K562 (cell line): ENCODE results near the gene PGR. TPM values are rescaled to one million over a fixed set of nuclear protein-coding genes. Genes with fewer than 3 reads are reported as not detected.

Source experiments
- ATAC-seq: fragments of 200-7000 bp; cut with Tn5 transposase; 3 replicates; pipeline ENCODE4 v1.9.1; 2020; ENCODE audit warnings: moderate library complexity
- BruUV-seq: library from RNA; stranded (reverse); fragments of 400-500 nt; replicated peaks from 2 replicates; lab custom pipeline; 2021; lab: Mats Ljungman, UMichigan
- CTCF ChIA-PET: fragments of 300-600 bp; formaldehyde crosslinking; extraction: SDS; loops from one replicate; lab custom pipeline; 2021; ENCODE audit warnings: low intra/inter-chr PET ratio; lab: Yijun Ruan, JAX
- POLR2A ChIA-PET: fragments of 300-600, 350-650 bp; sonication (Branson Sonifier 250); formaldehyde crosslinking; extraction: SDS; loops from one replicate; lab custom pipeline; 2021; ENCODE audit warnings: antibody characterized with exemption, inconsistent platforms; lab: Yijun Ruan, JAX
- DNase-seq, 4 experiments: peaks; one replicate each; pipeline versions ENCODE4 v3.0.0 to v3.0.0-alpha.2; 2011 to 2018; ENCODE audit warnings: low spot score in 3 of 4, mixed read lengths in 3 of 4; ENCODE audit errors: extremely low read depth in 1 of 4
- FAIRE-seq: peaks from 2 replicates; lab custom pipeline; 2011; peaks lifted over from hg19 to GRCh38; lab: Jason Lieb, UNC
- H2AFZ ChIP-seq: 2 replicates; pipeline ENCODE4 v1.6.0; 2011; ENCODE audit warnings: low read depth, low read length, control low read depth, inconsistent platforms
- H3K27ac ChIP-seq: fragments of 200-600 bp; 3 replicates; pipeline ENCODE4 v1.8.0; 2011; ENCODE audit warnings: low read depth, mild to moderate bottlenecking, control low read depth, inconsistent platforms, low read length, moderate library complexity, mixed read lengths; ENCODE audit errors: extremely low read depth
- H3K27me3 ChIP-seq, 2 experiments: fragments of 300-600 bp in 1 of 2; 2 replicates in 1 of 2; 3 replicates in 1 of 2; pipeline versions ENCODE4 v1.6.0 to v1.8.0; 2011; ENCODE audit warnings: inconsistent platforms in 2 of 2, low read length in 2 of 2, mild to moderate bottlenecking in 1 of 2, mixed read lengths in 1 of 2, moderate library complexity in 1 of 2; ENCODE audit not compliant: control insufficient read depth in 2 of 2, insufficient read depth in 2 of 2
- H3K36me3 ChIP-seq: fragments of 300-600 bp; 3 replicates; pipeline ENCODE4 v1.8.0; 2011; ENCODE audit warnings: mild to moderate bottlenecking, low read length, inconsistent platforms; ENCODE audit not compliant: control insufficient read depth, insufficient read depth
- H3K4me1 ChIP-seq, 2 experiments: fragments of 200-600 bp in 1 of 2; replicated peaks in 1 of 2; 2 replicates in 1 of 2; 3 replicates in 1 of 2; pipeline versions ENCODE4 v1.5.1 to v1.8.0; 2011; ENCODE audit warnings: inconsistent platforms in 2 of 2, low read length in 2 of 2, mild to moderate bottlenecking in 1 of 2, mixed read lengths in 1 of 2, moderate library complexity in 1 of 2; ENCODE audit not compliant: control insufficient read depth in 2 of 2, insufficient read depth in 2 of 2
- H3K4me2 ChIP-seq: 2 replicates; pipeline ENCODE4 v1.6.1; 2011; ENCODE audit warnings: low read length, control low read depth, inconsistent platforms, mixed read lengths; ENCODE audit not compliant: insufficient read depth
- H3K4me3 ChIP-seq: fragments of 200-600 bp; sonication (generic), shearing (Covaris generic); 2 replicates; pipeline ENCODE4 v1.5.1; 2016; ENCODE audit warnings: control low read depth, inconsistent platforms
- H3K79me2 ChIP-seq: fragments of 200-600 bp; 3 replicates; pipeline ENCODE4 v1.8.0; 2011; ENCODE audit warnings: low read length, inconsistent platforms; ENCODE audit not compliant: control insufficient read depth, insufficient read depth
- H3K9ac ChIP-seq, 2 experiments: 2 replicates each; pipeline versions ENCODE4 v1.6.0 to v1.6.1; 2011; ENCODE audit warnings: low read depth in 2 of 2, low read length in 2 of 2, control low read depth in 1 of 2, inconsistent platforms in 1 of 2, mild to moderate bottlenecking in 1 of 2, mixed read lengths in 1 of 2; ENCODE audit not compliant: insufficient read depth in 1 of 2
- H3K9me1 ChIP-seq: one replicate; pipeline ENCODE4 v1.6.0; 2011; ENCODE audit warnings: inconsistent platforms, mild to moderate bottlenecking, low read length, moderate library complexity; ENCODE audit not compliant: control insufficient read depth, insufficient read depth
- H3K9me3 ChIP-seq: replicated peaks from 2 replicates; pipeline ENCODE4 v1.5.1; 2011; ENCODE audit warnings: low read depth, low read length, inconsistent platforms; ENCODE audit not compliant: control insufficient read depth, insufficient read depth
- H4K20me1 ChIP-seq: replicated peaks from 2 replicates; pipeline ENCODE4 v1.6.1; 2011; ENCODE audit warnings: low read length, inconsistent platforms, mixed read lengths; ENCODE audit not compliant: control insufficient read depth, insufficient read depth
- CHCHD3 ChIP-seq: fragments of 250-450 bp; sonication (Bioruptor Pico); IDR thresholded peaks from 2 replicates; pipeline ENCODE4 v2.1.2; 2022; ENCODE audit warnings: mild to moderate bottlenecking
- GABPA ChIP-seq: fragments of 200-800 bp; sonication (Bioruptor generic); conservative IDR thresholded peaks from 2 replicates; pipeline ENCODE4 v1.6.1; 2016; ENCODE audit warnings: low read depth, missing genetic modification characterization, missing compliant biosample characterization
- KAT2B ChIP-seq: IDR thresholded peaks from one replicate; pipeline ENCODE4 v1.6.1; 2012; ENCODE audit warnings: low read depth, mild to moderate bottlenecking, control low read depth, inconsistent platforms, low read length, moderate library complexity
- NCOR1 ChIP-seq: fragments of 450-650 bp; IDR thresholded peaks from 2 replicates; pipeline ENCODE4 v1.6.1; 2016; ENCODE audit warnings: mild to moderate bottlenecking, moderate library complexity
- NR2C1 ChIP-seq, 2 experiments: fragments of 450-650 bp; IDR thresholded peaks; 2 replicates each; pipeline ENCODE4 v1.6.1; 2017; ENCODE audit warnings: mild to moderate bottlenecking in 2 of 2, antibody characterized with exemption in 1 of 2, inconsistent platforms in 1 of 2, missing compliant biosample characterization in 1 of 2, missing genetic modification characterization in 1 of 2
- POLR2A ChIP-seq: fragments of 450-650 bp; conservative IDR thresholded peaks from 2 replicates; pipeline ENCODE4 v1.6.1; 2016
- POLR2AphosphoS2 ChIP-seq: IDR thresholded peaks from 2 replicates; pipeline ENCODE4 v1.6.1; 2012; ENCODE audit warnings: low read length, improper control_type of control experiment
- POLR2B ChIP-seq: fragments of 450-650 bp; IDR thresholded peaks from 2 replicates; pipeline ENCODE4 v1.6.1; 2018; ENCODE audit warnings: low read depth; ENCODE audit not compliant: partially characterized antibody
- ZNF121 ChIP-seq: sonication (generic); formaldehyde crosslinking; conservative IDR thresholded peaks from 2 replicates; pipeline ENCODE4 v1.8.0; 2022; ENCODE audit warnings: missing genetic modification reagents
- WGBS: fragments of 100-300 bp; shearing (Covaris generic); methylation state at CpG from one replicate; pipeline ENCODE4 v1.1.6; 2016; ENCODE audit warnings: low coverage, mixed read lengths; ENCODE audit not compliant: insufficient coverage; ENCODE audit errors: missing lambda C conversion rate; 5-methylcytosine and 5-hydroxymethylcytosine counted together
- in situ Hi-C: fragments of 300-500 bp; cut with MboI; formaldehyde crosslinking; loops from 4 replicates; pipeline ENCODE4 v1.15.0; 2018; ENCODE audit warnings: inconsistent platforms, mixed read lengths
- intact Hi-C: fragments of 100-400 bp; cut with micrococcal nuclease; formaldehyde crosslinking; loops from 2 replicates; pipeline ENCODE4 v1.14.2; 2022
- polyA plus RNA-seq, 8 experiments: library from polyadenylated mRNA; depleted of rRNA in 4 of 8; stranded (reverse) in 5 of 8; unstranded in 3 of 8; fragments of >200 nt; fragmentation: Nextera tagmentation in 2 of 8; fragmentation: Illumina TruSeq in 1 of 8; extraction: Ambion mirVana in 2 of 8; extraction: Trizol in 1 of 8; gene quantifications; 2 replicates each; pipeline versions ENCODE4 v1.2.1 to v1.2.3, GENCODE V29; 2011 to 2014; ENCODE audit warnings: inconsistent platforms in 1 of 8, missing spikeins in 1 of 8
- total RNA-seq, 7 experiments: library from RNA; depleted of rRNA in 6 of 7; stranded (reverse); fragments of >200 nt in 6 of 7; fragmentation: Illumina TruSeq in 2 of 7; extraction: Trizol in 2 of 7; gene quantifications; 2 replicates each; pipeline versions ENCODE4 v1.2.1 to v1.2.3, GENCODE V29; 2011 to 2021; ENCODE audit warnings: low replicate concordance in 1 of 7
- TF ChIP-seq, protein P1 (sequence below): fragments of 250-450 bp; sonication (Bioruptor Pico); IDR thresholded peaks from 2 replicates; pipeline ENCODE4 v1.8.0; 2022; ENCODE audit warnings: moderate library complexity, mild to moderate bottlenecking, inconsistent platforms
- TF ChIP-seq, protein P2 (sequence below): sonication (generic); formaldehyde crosslinking; IDR thresholded peaks from 2 replicates; pipeline ENCODE4 v1.8.1; 2022; ENCODE audit warnings: missing genetic modification reagents
- TF ChIP-seq, protein P3 (sequence below): sonication (generic); formaldehyde crosslinking; IDR thresholded peaks from 2 replicates; pipeline ENCODE4 v1.8.1; 2023; ENCODE audit warnings: mild to moderate bottlenecking, missing genetic modification reagents

The PGR gene
- total and polyA plus RNA-seq, 9 of the 15 experiments (the other 6 are each of a cell fraction or from before 2014, with no cell fraction given) = 0.43 to 2.4 (median 1.3) TPM

DNA sequence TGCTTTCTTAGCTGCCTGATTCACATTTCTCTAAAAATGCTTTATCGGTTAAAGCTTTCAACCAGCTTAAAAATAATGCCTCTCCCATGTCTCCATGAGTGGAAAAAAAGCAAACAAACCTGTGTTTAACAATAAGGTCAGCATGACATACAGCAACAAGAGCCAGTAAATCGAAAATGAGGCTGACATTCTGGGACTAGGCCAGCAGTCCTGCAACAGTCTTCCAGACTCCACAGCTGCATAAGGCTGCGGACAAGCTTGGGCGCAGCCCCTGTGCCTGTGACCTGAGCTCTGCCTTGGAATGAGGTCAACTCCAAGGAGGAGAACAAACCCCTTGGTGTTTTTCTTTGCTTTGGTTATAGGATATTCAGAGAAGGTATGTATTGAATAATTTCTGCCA, 95.5 kb downstream of the PGR start:
- in situ Hi-C loops = no loop called here
- no peaks in the 10 kb centered on the region for H4K20me1 ChIP-seq
- ChIA-PET CTCF (no interaction called here), POLR2A (interaction anchor here (0.9 to 1.0 kb wide), 2 partner anchors 33 to 209 kb away, joined by 3 read pairs; no protein-coding TSS in a partner anchor)
- no peaks in the 10 kb centered on the region for H3K9me3 ChIP-seq
- no peak overlapping the region for H3K4me3 ChIP-seq
- no peaks in the 10 kb centered on the region for H3K4me1 ChIP-seq
- H3K9me1 ChIP-seq = no peaks in the 10 kb centered on the region
- H2AFZ ChIP-seq = no peak overlapping the region
- no peak overlapping the region for H3K27ac ChIP-seq
- ATAC-seq = no peak
- intact Hi-C loops = no loop called here
- TF ChIP-seq NCOR1 (no peak), ZNF121 (CRISPR knock-in tag) (no peak), CHCHD3 (CRISPR knock-in tag) (no peak), POLR2AphosphoS2 (no peak), NR2C1 (IDR thresholded peaks at IDR 0.05) (no peak), NR2C1 (tag; IDR thresholded peaks at IDR 0.05) (no peak)
- peak; percentile 32 for FAIRE-seq
- H3K9ac ChIP-seq = no peak overlapping the region
- DNase-seq = no peak
- BruUV-seq = no TSS peak
- H3K27me3 ChIP-seq = no peaks in the 10 kb centered on the region
- no peaks in the 10 kb centered on the region for H3K79me2 ChIP-seq
- no peak overlapping the region for H3K4me2 ChIP-seq
- H3K36me3 ChIP-seq = no peaks in the 10 kb centered on the region
- 26% methylated on average over 3 of the region's 4 CpGs for WGBS

DNA sequence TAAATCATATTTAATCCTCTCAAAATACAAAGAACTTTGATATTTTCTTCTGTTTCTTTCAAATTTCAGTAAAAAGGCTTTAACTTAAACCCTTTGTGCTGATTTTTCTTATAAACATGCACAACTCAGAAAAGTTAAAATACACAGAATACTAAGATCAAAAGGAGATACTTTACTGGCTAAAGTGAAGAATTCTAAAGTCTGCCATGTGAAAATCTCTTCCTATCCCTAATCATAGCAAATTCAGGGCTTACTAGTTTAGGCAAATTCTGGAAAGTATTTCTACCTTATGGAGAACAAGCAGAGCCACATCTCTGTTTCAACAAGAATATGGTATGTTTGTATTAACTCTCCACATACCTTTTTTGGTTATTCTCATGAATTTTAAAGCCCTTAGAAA, 96.6 kb downstream of the PGR start:
- CTCF ChIA-PET = no interaction called here
- H4K20me1 ChIP-seq = no peaks in the 10 kb centered on the region
- no TSS peak for BruUV-seq
- H3K4me1 ChIP-seq = no peaks in the 10 kb centered on the region
- intact Hi-C loops = no loop called here
- ATAC-seq = no peak
- no peak overlapping the region for H2AFZ ChIP-seq
- no peaks in the 10 kb centered on the region for H3K9me1 ChIP-seq
- no peak overlapping the region for H3K9ac ChIP-seq
- H3K36me3 ChIP-seq = no peaks in the 10 kb centered on the region
- FAIRE-seq = no peak
- H3K9me3 ChIP-seq = no peaks in the 10 kb centered on the region
- no peaks in the 10 kb centered on the region for H3K79me2 ChIP-seq
- POLR2A ChIA-PET = no interaction called here
- H3K4me2 ChIP-seq = no peak overlapping the region
- no peaks in the 10 kb centered on the region for H3K27me3 ChIP-seq
- in situ Hi-C loops = no loop called here
- no peak for DNase-seq
- H3K4me3 ChIP-seq = no peak overlapping the region
- no peak overlapping the region for H3K27ac ChIP-seq
- TF ChIP-seq, protein P1, sequence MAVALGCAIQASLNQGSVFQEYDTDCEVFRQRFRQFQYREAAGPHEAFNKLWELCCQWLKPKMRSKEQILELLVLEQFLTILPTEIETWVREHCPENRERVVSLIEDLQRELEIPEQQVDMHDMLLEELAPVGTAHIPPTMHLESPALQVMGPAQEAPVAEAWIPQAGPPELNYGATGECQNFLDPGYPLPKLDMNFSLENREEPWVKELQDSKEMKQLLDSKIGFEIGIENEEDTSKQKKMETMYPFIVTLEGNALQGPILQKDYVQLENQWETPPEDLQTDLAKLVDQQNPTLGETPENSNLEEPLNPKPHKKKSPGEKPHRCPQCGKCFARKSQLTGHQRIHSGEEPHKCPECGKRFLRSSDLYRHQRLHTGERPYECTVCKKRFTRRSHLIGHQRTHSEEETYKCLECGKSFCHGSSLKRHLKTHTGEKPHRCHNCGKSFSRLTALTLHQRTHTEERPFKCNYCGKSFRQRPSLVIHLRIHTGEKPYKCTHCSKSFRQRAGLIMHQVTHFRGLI = no peak
- no peak for TF ChIP-seq KAT2B
- TF ChIP-seq POLR2A = no peak
- TF ChIP-seq, protein P2, sequence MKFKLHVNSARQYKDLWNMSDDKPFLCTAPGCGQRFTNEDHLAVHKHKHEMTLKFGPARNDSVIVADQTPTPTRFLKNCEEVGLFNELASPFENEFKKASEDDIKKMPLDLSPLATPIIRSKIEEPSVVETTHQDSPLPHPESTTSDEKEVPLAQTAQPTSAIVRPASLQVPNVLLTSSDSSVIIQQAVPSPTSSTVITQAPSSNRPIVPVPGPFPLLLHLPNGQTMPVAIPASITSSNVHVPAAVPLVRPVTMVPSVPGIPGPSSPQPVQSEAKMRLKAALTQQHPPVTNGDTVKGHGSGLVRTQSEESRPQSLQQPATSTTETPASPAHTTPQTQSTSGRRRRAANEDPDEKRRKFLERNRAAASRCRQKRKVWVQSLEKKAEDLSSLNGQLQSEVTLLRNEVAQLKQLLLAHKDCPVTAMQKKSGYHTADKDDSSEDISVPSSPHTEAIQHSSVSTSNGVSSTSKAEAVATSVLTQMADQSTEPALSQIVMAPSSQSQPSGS = no peak
- TF ChIP-seq, protein P3, sequence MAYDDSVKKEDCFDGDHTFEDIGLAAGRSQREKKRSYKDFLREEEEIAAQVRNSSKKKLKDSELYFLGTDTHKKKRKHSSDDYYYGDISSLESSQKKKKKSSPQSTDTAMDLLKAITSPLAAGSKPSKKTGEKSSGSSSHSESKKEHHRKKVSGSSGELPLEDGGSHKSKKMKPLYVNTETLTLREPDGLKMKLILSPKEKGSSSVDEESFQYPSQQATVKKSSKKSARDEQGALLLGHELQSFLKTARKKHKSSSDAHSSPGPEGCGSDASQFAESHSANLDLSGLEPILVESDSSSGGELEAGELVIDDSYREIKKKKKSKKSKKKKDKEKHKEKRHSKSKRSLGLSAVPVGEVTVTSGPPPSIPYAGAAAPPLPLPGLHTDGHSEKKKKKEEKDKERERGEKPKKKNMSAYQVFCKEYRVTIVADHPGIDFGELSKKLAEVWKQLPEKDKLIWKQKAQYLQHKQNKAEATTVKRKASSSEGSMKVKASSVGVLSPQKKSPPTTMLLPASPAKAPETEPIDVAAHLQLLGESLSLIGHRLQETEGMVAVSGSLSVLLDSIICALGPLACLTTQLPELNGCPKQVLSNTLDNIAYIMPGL (CRISPR knock-in tag) = no peak
- TF ChIP-seq ZNF121 (CRISPR knock-in tag) = no peak
- no peak for TF ChIP-seq POLR2B
- TF ChIP-seq GABPA (tag) = no peak
